Neural crest cell (in vitro differentiated cells): Measurements from ENCODE around the gene PPP1R3G. TPM values are rescaled to one million over a fixed set of nuclear protein-coding genes. Genes with fewer than 3 reads are reported as not detected.
"Not testable (repeated sequence)": the region's sequence is repeated elsewhere in the genome, so short reads cannot be mapped to it uniquely, and the experiment has no call there.

Experiments
- DNase-seq: peaks from one replicate; pipeline ENCODE4 v3.0.0; 2021; ENCODE audit warnings: low read depth, mixed read lengths, low spot score
- H3K27ac Mint-ChIP-seq: one replicate; pipeline ENCODE4 v1.8.0; 2021; ENCODE audit warnings: mild to moderate bottlenecking, mixed read lengths; ENCODE audit not compliant: unreplicated experiment
- H3K27me3 Mint-ChIP-seq: 2 replicates; pipeline ENCODE4 v1.8.0; 2021; ENCODE audit warnings: low read depth, mild to moderate bottlenecking, mixed read lengths
- H3K36me3 Mint-ChIP-seq: 2 replicates; pipeline ENCODE4 v1.8.0; 2021; ENCODE audit warnings: low read depth, mild to moderate bottlenecking, mixed read lengths
- H3K4me1 Mint-ChIP-seq: 2 replicates; pipeline ENCODE4 v1.8.0; 2021; ENCODE audit warnings: mixed read lengths
- H3K4me3 Mint-ChIP-seq: one replicate; pipeline ENCODE4 v1.8.0; 2021; ENCODE audit warnings: mild to moderate bottlenecking, mixed read lengths
- H3K9me3 Mint-ChIP-seq: 2 replicates; pipeline ENCODE4 v1.8.0; 2021; ENCODE audit warnings: mixed read lengths
- CTCF ChIP-seq: fragments of 200-600 bp; sonication (generic); conservative IDR thresholded peaks from 2 replicates; pipeline ENCODE4 v1.5.0; 2021; ENCODE audit warnings: antibody characterized with exemption, mild to moderate bottlenecking
- total RNA-seq: library from RNA; stranded (reverse); gene quantifications from 2 replicates; pipeline ENCODE4 v1.2.1, GENCODE V29; 2021

The PPP1R3G gene
- total RNA-seq, 1 donor from 2014 or later, result 0.05 TPM

- Mint-ChIP-seq H3K4me3 (no peak overlapping the region), H3K9me3 (peaks cover 9% of the 10 kb centered on the region), H3K36me3 (peaks cover 10% of the 10 kb centered on the region), H3K27me3 (no peaks in the 10 kb centered on the region), H3K27ac (no peak overlapping the region), H3K4me1 (no peaks in the 10 kb centered on the region)
- TF ChIP-seq CTCF, result no peak
- no peak for DNase-seq
Observed at GRCh38 chr6:5054245-5054873, 30.8 kb upstream of the PPP1R3G start.

GRCh38 chr6:5055118-5055517 is 30.0 kb upstream of the PPP1R3G start:
- no peaks in the 10 kb centered on the region for H3K4me1 Mint-ChIP-seq
- H3K27me3 Mint-ChIP-seq, result no peaks in the 10 kb centered on the region
- H3K27ac Mint-ChIP-seq, result no peak overlapping the region
- DNase-seq, result no peak
- H3K36me3 Mint-ChIP-seq, result peaks cover 10% of the 10 kb centered on the region
- H3K9me3 Mint-ChIP-seq, result peaks cover 9% of the 10 kb centered on the region
- TF ChIP-seq CTCF, result no peak
- H3K4me3 Mint-ChIP-seq, result no peak overlapping the region

GRCh38 chr6:5058254-5058653 is 26.9 kb upstream of the PPP1R3G start:
- H3K27ac Mint-ChIP-seq, result no peak overlapping the region
- peaks cover 2% of the 10 kb centered on the region for H3K36me3 Mint-ChIP-seq
- no peak for DNase-seq
- TF ChIP-seq CTCF, result no peak
- peaks cover 2% of the 10 kb centered on the region for H3K9me3 Mint-ChIP-seq
- no peaks in the 10 kb centered on the region for H3K4me1 Mint-ChIP-seq
- no peak overlapping the region for H3K4me3 Mint-ChIP-seq
- no peaks in the 10 kb centered on the region for H3K27me3 Mint-ChIP-seq

GRCh38 chr6:5059036-5059896 is 25.9 kb upstream of the PPP1R3G start:
- DNase-seq, result no peak
- Mint-ChIP-seq H3K27ac (no peak overlapping the region), H3K9me3 (peaks cover 2% of the 10 kb centered on the region), H3K4me1 (no peaks in the 10 kb centered on the region), H3K4me3 (no peak overlapping the region), H3K27me3 (no peaks in the 10 kb centered on the region), H3K36me3 (peaks cover 2% of the 10 kb centered on the region)
- TF ChIP-seq CTCF, result no peak

GRCh38 chr6:5060439-5060838 is 24.7 kb upstream of the PPP1R3G start:
- not testable (repeated sequence) for DNase-seq, H3K4me3 Mint-ChIP-seq, H3K4me1 Mint-ChIP-seq, H3K27ac Mint-ChIP-seq, H3K9me3 Mint-ChIP-seq, H3K36me3 Mint-ChIP-seq, H3K27me3 Mint-ChIP-seq

GRCh38 chr6:5061152-5061551 is 24.0 kb upstream of the PPP1R3G start:
- TF ChIP-seq CTCF, result no peak
- Mint-ChIP-seq H3K4me3 (no peak overlapping the region), H3K9me3 (no peaks in the 10 kb centered on the region), H3K27me3 (no peaks in the 10 kb centered on the region), H3K36me3 (no peaks in the 10 kb centered on the region), H3K4me1 (no peaks in the 10 kb centered on the region), H3K27ac (no peak overlapping the region)
- no peak for DNase-seq
